ENCODE measurements around the gene TDO2.

Gene TDO2

DNA sequence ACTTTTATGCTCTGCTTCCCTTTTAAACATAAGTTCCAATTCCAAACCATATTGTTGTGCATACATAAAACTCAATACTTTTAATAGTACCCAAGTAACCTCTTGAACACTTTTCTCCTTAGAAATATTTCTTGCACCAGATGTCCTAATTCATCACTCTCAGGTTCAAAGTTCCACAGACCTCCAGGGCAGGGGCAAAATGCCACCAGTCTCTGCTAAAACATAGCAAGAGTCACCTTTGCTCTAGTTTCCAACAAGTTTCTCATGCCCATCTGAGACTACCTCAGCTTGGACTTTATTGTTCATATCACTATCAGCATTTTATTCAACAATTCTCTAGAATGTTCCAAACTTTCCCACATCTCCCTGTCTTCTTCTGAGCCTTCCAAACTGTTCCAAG, 23.7 kb upstream of the TDO2 start:
- no peak overlapping the region for H3K4me3 ChIP-seq (replicated peaks in 1 of 2; ENCODE audit: low read depth in 2 of 2, low read length in 2 of 2)
- no peak for DNase-seq (ENCODE audit: low read depth in 2 of 2)
- TF ChIP-seq, protein P1, sequence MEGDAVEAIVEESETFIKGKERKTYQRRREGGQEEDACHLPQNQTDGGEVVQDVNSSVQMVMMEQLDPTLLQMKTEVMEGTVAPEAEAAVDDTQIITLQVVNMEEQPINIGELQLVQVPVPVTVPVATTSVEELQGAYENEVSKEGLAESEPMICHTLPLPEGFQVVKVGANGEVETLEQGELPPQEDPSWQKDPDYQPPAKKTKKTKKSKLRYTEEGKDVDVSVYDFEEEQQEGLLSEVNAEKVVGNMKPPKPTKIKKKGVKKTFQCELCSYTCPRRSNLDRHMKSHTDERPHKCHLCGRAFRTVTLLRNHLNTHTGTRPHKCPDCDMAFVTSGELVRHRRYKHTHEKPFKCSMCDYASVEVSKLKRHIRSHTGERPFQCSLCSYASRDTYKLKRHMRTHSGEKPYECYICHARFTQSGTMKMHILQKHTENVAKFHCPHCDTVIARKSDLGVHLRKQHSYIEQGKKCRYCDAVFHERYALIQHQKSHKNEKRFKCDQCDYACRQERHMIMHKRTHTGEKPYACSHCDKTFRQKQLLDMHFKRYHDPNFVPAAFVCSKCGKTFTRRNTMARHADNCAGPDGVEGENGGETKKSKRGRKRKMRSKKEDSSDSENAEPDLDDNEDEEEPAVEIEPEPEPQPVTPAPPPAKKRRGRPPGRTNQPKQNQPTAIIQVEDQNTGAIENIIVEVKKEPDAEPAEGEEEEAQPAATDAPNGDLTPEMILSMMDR (IDR thresholded peaks at IDR 0.05; ENCODE audit: low read depth, low read length), result no peak

DNA sequence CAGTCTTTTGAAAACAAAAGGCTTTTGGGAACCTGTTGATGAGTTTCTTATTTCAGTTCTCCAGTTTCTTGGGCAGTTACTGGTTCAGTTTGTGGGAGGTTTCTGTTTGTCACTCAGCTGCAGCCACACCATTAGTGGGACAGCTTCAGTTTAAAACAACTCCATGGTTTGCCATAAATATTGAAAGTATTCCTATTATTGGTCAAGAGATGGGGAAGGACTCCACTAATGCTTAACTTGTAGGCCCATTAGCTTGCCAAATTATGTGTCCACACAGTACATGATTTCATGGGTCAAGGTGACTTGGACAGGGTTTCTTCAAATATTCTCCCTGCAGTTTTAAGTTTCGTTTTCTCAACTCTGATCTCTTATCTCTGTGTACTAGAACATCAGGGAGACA, 21.9 kb upstream of the TDO2 start:
- DNase-seq (ENCODE audit: low read depth in 2 of 2), result no peak
- H3K4me3 ChIP-seq (replicated peaks in 1 of 2; ENCODE audit: low read depth in 2 of 2, low read length in 2 of 2), result no peak overlapping the region
- TF ChIP-seq, protein P1 (IDR thresholded peaks at IDR 0.05; ENCODE audit: low read depth, low read length), result no peak

DNA sequence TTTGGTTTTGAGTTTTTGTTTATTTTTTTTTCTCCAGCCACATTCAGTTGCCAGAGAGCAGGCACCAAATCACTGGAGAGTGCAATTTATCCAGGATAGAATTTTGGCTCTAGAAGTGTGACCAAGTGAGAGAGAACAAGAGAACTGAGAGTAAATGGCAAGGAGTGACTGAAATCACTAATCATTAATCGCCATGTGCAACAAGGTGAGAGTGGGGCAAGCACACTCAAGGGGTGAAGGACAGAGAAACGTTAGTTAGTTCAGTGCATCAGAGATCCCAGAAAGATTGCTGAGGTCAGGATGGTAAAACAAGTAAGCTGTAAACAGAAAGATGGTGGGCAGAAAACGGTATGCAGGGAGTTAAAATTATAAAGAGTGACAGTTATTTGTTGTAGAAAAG, 19.6 kb upstream of the TDO2 start:
- TF ChIP-seq, protein P1 (IDR thresholded peaks at IDR 0.05; ENCODE audit: low read depth, low read length), result no peak
- DNase-seq (ENCODE audit: low read depth in 2 of 2), result no peak

DNA sequence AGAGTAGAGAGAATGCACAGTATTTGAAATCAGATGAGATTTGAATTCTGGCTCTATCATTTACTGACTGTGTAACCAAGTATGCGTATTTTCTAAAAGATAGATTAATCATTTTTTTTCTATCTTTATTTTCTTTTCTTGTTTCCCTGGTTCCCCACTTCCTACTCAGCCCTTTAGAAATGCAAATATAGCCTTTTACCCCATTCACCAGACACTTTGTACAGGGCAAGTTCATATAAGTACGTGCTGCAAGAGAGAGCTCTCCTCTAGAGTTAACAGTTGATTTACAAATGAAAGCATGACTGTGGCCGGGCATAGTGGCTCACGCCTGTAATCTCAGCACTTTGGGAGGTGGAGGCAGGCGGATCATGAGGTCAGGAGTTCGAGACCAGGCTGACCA, 17.8 kb upstream of the TDO2 start:
- TF ChIP-seq, protein P1 (IDR thresholded peaks at IDR 0.05; ENCODE audit: low read depth, low read length), result no peak
- DNase-seq (ENCODE audit: low read depth in 2 of 2), result no peak
- no peak overlapping the region for H3K4me3 ChIP-seq (replicated peaks in 1 of 2; ENCODE audit: low read depth in 2 of 2, low read length in 2 of 2)

More for the DNA sequence above, 19.6 kb upstream of the TDO2 start:
- H3K4me3 ChIP-seq (replicated peaks in 1 of 2; ENCODE audit: low read depth in 2 of 2, low read length in 2 of 2), result no peak overlapping the region

GRCh38 chr4:155887045-155887444, 16.5 kb upstream of the TDO2 start:
- DNase-seq (ENCODE audit: low read depth in 2 of 2), result no peak
- H3K4me3 ChIP-seq (replicated peaks in 1 of 2; ENCODE audit: low read depth in 2 of 2, low read length in 2 of 2), result no peak overlapping the region
- TF ChIP-seq, protein P1 (IDR thresholded peaks at IDR 0.05; ENCODE audit: low read depth, low read length), result no peak

DNA sequence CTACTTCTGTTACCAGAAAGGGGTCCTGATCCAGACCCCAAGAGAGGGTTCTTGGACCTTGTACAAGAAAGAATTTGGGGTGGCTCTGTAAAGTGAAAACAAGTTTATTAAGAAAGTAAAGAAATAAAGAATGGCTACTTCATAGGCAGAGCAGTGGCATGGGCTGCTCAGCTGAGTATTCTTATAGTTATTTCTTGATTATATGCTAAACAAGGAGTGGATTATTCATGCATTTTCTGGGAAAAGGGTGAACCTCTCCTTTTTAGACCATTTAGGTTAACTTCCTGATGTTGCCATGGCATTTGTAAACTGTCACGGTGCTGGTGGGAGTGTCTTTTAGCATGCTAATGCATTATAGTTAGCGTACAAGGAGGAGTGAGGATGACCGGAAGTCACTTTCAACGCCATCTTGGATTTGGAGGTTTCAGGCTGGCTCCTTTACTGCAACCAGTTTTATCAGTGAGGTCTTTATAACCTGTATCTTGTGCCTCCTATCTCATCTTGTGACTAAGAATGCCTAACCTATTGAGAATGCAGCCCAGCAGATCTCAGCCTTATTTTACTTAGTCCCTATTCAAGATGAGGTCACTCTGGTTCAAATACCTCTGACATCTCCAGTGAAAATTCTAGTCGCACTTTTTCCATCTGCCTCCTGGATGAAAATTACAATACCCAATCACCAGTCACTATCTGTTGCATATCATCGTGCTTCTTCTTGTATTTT, 15.5 kb upstream of the TDO2 start:
- TF ChIP-seq, protein P1 (IDR thresholded peaks at IDR 0.05; ENCODE audit: low read depth, low read length), result no peak
- no peak for DNase-seq (ENCODE audit: low read depth in 2 of 2)
- no peak overlapping the region for H3K4me3 ChIP-seq (replicated peaks in 1 of 2; ENCODE audit: low read depth in 2 of 2, low read length in 2 of 2)

Data from cardiac fibroblast (primary cell).